GM21515 (cell line): Measurements from ENCODE around the gene TPX2.

ENCODE experiments used
- ATAC-seq: cut with Tn5 transposase; IDR thresholded peaks from one replicate; pipeline ENCODE4 v1.9.1; 2021; ENCODE audit not compliant: unreplicated experiment

Gene TPX2

DNA sequence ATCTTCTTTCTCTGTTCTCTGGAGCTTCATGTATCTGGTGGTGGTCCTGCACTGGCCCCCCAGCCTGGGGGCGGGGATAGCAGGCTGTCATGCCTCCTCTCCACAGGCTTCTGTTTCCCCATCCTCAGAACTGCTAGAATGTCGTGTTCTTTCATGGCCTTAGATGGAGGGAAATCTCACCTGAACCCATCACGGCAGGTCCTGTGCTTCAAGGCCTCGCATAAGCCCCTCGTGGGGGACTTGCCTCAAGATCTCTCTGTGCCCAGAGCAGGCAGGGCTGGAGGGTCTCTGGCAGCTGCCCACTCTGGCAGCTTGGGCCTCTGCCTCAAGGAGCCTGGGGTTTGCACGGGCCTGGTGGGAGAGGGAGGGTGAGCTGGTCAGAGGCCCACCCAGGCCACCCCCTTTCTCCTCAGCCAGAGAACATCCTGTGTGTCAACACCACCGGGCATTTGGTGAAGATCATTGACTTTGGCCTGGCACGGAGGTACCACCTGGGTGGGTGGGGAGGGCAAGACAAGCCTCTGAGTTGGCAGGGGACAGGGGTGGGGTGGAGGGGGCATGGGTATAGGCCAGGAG, 91.4 kb downstream of the TPX2 start:
- ATAC-seq, result no peak

GRCh38 chr20:31831211-31831610, 92.1 kb downstream of the TPX2 start:
- no peak for ATAC-seq

DNA sequence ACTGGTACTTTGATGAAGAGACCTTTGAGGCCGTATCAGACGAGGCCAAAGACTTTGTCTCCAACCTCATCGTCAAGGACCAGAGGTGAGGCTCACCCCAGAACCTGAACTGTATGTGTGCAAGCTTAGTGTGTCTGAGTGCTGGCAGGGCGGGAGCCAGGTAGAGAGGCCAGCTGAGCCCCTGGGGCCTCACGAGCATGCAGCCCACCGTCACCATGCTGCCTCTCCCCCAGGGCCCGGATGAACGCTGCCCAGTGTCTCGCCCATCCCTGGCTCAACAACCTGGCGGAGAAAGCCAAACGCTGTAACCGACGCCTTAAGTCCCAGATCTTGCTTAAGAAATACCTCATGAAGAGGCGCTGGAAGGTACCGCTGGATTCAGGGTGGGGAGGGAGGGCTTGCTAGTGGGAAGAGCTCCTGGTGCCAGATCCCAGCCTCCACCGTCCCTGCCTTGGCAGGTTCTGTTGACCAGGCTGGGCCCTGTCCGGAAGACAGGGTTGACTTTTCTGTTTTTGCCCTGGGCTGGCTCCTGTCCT, 92.7 kb downstream of the TPX2 start:
- no peak for ATAC-seq

DNA sequence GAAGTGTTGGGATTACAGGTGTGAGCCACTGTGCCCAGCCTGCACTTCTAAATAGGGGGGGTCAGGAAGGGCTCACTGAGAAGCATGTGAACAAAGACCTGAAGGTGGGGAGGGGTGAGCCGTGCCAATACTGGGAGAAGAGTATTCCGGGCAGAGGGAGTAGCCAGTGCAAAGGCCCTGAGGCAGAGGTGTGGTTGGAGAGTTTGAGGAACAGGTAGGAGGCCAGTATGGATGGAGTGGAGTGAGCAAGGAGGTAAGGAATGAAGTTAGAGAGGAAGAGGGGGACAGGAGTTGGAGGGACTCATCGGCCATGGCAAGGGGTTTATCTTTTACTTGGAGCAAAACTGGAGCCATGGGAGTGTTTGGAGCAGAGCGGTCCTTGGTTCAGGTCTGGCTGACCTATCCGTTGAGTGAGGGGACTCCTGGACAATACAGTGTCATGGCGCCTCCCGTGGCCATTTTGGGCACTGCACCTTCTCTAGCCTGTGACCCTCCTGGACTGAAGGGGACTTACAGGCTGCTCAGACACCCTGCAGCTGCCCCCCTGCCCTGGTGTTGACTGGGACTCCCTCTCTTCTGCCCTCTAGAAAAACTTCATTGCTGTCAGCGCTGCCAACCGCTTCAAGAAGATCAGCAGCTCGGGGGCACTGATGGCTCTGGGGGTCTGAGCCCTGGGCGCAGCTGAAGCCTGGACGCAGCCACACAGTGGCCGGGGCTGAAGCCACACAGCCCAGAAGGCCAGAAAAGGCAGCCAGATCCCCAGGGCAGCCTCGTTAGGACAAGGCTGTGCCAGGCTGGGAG, 94.2 kb downstream of the TPX2 start:
- ATAC-seq, result no peak

GRCh38 chr20:31833931-31834521, 94.9 kb downstream of the TPX2 start:
- no peak for ATAC-seq

GRCh38 chr20:31835554-31835953, 96.5 kb downstream of the TPX2 start:
- ATAC-seq, result no peak

DNA sequence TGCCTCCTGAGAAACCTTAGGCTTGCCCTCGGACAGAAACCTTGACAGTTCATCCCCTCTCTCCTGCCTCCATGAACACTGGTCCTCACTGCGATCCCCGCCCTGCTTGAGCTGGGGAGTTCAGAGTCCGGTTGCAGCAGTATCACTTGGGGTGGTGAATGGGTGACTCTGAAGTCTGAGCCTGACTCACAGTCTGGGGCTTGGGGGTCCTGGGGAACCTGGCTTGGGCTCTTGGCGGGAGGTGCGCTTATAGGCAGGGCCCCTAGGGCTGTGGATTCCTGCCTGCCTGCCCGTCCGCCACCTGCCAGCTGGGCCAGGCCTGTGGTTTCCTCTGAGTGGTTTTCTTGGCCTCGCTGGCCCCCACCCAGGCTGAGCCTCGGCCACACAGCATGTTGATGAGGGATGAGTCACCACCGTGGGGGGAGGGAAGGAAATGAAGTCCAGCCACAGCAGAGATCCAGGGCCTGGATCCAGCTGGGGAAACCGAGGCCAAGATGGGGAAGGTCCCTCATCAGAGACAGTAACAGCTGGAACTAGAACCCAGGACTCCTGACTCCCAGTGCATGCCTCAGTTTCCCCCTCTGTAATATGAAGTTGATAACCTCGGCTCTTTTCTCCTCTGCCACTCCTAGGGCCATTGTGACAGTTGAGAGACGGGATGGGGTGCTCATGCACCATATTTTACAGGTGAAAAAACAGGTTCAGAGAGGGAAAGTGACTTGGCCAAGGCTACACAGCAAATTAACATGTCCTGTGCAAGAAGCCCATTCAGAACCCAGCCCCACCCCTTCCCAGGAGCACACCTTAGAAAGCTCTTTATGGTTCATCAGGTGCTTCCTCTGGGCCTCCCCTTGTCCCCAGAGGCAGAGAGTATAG, 97.1 kb downstream of the TPX2 start:
- no peak for ATAC-seq

GRCh38 chr20:31836853-31837608, 97.9 kb downstream of the TPX2 start:
- no peak for ATAC-seq

DNA sequence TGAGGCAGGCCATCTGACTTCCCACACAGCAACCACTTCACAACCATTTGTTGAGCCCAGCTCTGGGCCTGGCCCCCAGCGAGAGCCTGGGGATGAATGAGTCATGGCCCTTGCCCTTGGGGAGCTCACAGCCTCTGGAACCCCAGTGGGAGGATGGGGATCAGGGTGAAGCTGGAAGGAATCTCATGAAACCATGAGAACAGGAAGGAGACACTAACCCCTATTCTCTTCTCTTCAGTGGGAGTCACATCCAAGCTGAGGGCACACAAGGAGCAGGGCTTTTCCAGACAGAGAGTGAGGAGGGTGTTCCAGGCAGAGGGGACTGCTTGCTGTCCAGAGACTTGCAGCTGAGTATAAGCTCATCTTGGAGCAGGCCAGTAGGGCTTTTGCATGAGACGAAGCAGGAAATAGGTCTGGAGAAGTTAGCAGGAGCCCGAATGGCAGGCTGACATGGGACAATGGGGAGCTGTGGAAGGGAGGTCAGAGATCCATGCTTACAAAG, 98.9 kb downstream of the TPX2 start:
- no peak for ATAC-seq

GRCh38 chr20:31838646-31839292, 99.7 kb downstream of the TPX2 start:
- ATAC-seq, result no peak

GRCh38 chr20:31839782-31840487, 100.8 kb downstream of the TPX2 start:
- no peak for ATAC-seq

DNA sequence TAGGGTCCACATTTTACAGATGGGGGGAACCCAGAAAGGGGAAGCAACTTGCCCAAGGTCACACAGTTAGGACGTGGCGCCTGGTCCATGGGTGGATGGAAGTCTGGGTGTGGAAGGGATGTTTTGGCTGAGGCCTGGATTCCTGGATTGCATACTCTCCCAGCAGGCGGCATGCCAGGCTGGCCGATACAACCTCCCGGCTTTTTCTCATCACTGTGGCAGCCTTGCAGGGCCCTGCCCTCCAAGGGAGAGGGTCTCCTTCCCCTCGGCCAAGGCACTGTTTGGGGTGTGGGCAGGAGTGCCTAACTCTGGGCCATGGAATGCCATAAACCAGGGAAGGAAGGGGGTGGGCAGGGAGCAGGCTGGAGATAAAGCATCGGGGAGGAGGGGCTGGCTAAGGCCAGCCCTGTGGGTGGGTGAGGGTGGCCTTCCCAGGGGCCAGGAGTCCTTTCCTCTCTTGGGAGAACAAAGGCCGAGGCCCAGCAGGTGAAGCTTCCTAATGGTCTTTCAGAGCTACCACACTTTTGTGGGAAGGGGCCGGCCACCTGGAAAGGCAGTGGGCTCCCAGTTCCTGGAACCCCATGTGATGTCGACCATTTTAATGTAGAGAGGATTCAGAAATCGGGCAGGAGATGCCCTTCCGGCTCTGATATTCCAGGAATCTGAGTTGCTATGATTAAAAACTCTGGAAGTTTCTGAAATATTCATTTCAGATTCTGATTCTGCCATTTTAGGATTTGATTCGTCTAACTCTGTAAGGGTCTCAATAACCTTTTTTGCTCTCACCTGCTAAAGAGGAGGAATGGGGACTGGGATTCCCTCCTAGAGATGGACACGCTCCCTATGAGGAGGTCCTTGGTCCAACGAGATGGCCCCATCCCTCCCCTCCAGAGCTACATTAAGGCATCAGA, 102.1 kb downstream of the TPX2 start:
- ATAC-seq, result no peak

DNA sequence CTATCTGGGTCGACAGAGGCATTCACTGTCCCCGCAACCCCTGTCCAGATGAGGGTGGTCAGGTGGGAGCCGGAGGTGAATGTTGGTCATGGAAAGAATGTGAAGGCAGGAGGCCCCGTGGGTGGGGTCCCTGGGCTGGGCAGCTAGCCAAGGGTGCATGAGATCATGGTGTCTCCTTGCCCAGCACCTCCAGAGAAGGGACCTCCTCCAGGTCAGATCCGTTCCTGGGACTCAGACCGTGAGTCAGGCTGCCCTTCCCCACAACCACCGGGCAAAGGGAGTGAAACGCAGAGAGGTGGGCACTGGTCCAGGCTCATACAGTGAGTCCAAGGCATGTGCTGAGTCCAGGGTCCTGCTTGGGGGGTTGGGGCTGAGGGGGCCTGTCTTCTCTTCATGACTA, 102.8 kb downstream of the TPX2 start:
- ATAC-seq, result no peak

DNA sequence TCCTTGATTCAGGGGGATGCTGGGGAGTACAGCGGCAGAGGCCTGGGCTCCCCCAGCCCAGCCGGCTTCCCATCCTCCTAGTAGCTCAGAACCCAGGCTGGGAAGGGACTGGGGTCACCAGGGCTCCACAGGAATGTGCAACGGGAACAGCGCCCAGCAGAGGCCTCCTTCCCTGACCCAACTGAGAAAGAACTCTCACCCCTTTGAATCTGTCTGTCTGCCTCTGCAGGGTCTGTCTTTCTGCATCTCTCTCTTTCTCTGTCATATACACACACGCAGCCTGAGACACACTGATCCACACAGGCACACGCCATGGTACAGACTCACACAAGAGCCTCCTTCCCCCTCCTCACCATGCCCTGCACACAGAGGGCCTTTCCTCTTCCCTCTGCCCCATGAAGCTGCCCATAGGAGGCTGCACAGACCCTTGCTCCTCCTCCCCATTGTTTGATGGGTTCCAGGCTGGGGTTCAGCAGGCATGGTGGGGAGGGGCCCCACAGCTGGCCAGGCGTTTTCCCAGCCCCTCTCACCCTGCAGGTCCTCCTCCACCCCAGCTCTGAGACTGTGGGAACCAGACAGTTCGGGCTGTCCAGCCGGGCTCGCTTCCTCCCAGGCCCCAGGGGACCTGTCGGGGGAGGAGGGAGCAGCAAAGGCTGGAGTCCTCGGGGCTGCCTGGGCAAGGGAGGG, 103.5 kb downstream of the TPX2 start:
- ATAC-seq, result no peak

GRCh38 chr20:31843288-31843687, 104.2 kb downstream of the TPX2 start:
- ATAC-seq, result no peak

GRCh38 chr20:31843881-31844280, 104.8 kb downstream of the TPX2 start:
- no peak for ATAC-seq

- no peak for ATAC-seq
These were observed 105.7 kb downstream of the TPX2 start for GRCh38 chr20:31844737-31845299.
